Liver (tissue), 9 donors: Measurements from ENCODE around the gene ACADM. TPM values are rescaled to one million over a fixed set of nuclear protein-coding genes. Genes with fewer than 3 reads are reported as not detected.
"Not testable (repeated sequence)": the region's sequence is repeated elsewhere in the genome, so short reads cannot be mapped to it uniquely, and the experiment has no call there.

Source experiments
- DNase-seq: peaks from one replicate; pipeline ENCODE4 v3.0.0-alpha.2; 2017; ENCODE audit warnings: low spot score
- H3K27ac ChIP-seq, 2 donors: one replicate each; pipeline ENCODE4 v1.7.0; 2013; ENCODE audit warnings: inconsistent platforms in 2 of 2, low read length in 2 of 2, control low read depth in 1 of 2, low read depth in 1 of 2, mild to moderate bottlenecking in 1 of 2
- H3K27me3 ChIP-seq, 4 donors: one replicate each; pipeline versions ENCODE4 v1.6.1 to v1.7.0; 2013; ENCODE audit warnings: low read length in 3 of 4, inconsistent platforms in 1 of 4, mild to moderate bottlenecking in 1 of 4, moderate library complexity in 1 of 4; ENCODE audit not compliant: control insufficient read depth in 4 of 4, insufficient read depth in 4 of 4
- H3K36me3 ChIP-seq, 4 donors: one replicate each; pipeline versions ENCODE4 v1.6.1 to v1.7.0; 2013; ENCODE audit warnings: low read length in 3 of 4, mild to moderate bottlenecking in 3 of 4, low read depth in 1 of 4, moderate library complexity in 1 of 4; ENCODE audit not compliant: control insufficient read depth in 4 of 4, insufficient read depth in 3 of 4
- H3K4me1 ChIP-seq, 4 donors: one replicate each; pipeline versions ENCODE4 v1.6.1 to v1.7.0; 2013; ENCODE audit warnings: low read length in 3 of 4, mild to moderate bottlenecking in 3 of 4, moderate library complexity in 1 of 4; ENCODE audit not compliant: control insufficient read depth in 4 of 4, insufficient read depth in 4 of 4
- H3K4me3 ChIP-seq, 3 donors: one replicate each; pipeline versions ENCODE4 v1.6.1 to v1.7.0; 2013; ENCODE audit warnings: low read length in 3 of 3, control low read depth in 1 of 3, low read depth in 1 of 3, mild to moderate bottlenecking in 1 of 3
- H3K9ac ChIP-seq, 2 donors: one replicate each; pipeline ENCODE4 v1.7.0; 2013; ENCODE audit warnings: low read length in 2 of 2, mild to moderate bottlenecking in 2 of 2, moderate library complexity in 2 of 2, control low read depth in 1 of 2, low read depth in 1 of 2
- H3K9me3 ChIP-seq, 4 donors: one replicate each; pipeline versions ENCODE4 v1.6.1 to v1.7.0; 2013; ENCODE audit warnings: low read length in 3 of 4; ENCODE audit not compliant: control insufficient read depth in 4 of 4
- CTCF ChIP-seq: fragments of 150-350 bp; IDR thresholded peaks from 2 replicates; pipeline ENCODE4 v1.5.1; 2017; ENCODE audit warnings: improper control_type of control experiment, low read depth, low read length; ENCODE audit not compliant: missing input control
- EGR1 ChIP-seq, 2 donors: IDR thresholded peaks; 2 replicates each; pipeline ENCODE4 v1.6.1; 2016 to 2018; ENCODE audit warnings: antibody characterized with exemption in 2 of 2, low read depth in 2 of 2
- FOXA1 ChIP-seq: IDR thresholded peaks from 2 replicates; pipeline ENCODE4 v1.6.1; 2016; ENCODE audit warnings: antibody characterized with exemption
- FOXA2 ChIP-seq: IDR thresholded peaks from 2 replicates; pipeline ENCODE4 v1.6.1; 2016; ENCODE audit warnings: antibody characterized with exemption
- GABPA ChIP-seq, 2 donors: IDR thresholded peaks in 1 of 2; conservative IDR thresholded peaks in 1 of 2; 2 replicates each; pipeline ENCODE4 v1.6.1; 2016; ENCODE audit warnings: antibody characterized with exemption in 2 of 2, mild to moderate bottlenecking in 1 of 2, moderate library complexity in 1 of 2
- HNF4A ChIP-seq, 2 donors: conservative IDR thresholded peaks; 2 replicates each; pipeline ENCODE4 v1.6.1; 2016; ENCODE audit warnings: antibody characterized with exemption in 2 of 2, mild to moderate bottlenecking in 2 of 2
- JUND ChIP-seq, 2 donors: IDR thresholded peaks; 2 replicates each; pipeline ENCODE4 v1.6.1; 2016; ENCODE audit warnings: antibody characterized with exemption in 2 of 2
- MAX ChIP-seq: IDR thresholded peaks from 2 replicates; pipeline ENCODE4 v1.6.1; 2016; ENCODE audit warnings: antibody characterized with exemption
- NR2F2 ChIP-seq: IDR thresholded peaks from 2 replicates; pipeline ENCODE4 v1.6.1; 2016; ENCODE audit warnings: antibody characterized with exemption
- RAD21 ChIP-seq, 2 donors: IDR thresholded peaks; 2 replicates each; pipeline ENCODE4 v1.6.1; 2016; ENCODE audit warnings: antibody characterized with exemption in 2 of 2, mild to moderate bottlenecking in 2 of 2
- REST ChIP-seq: IDR thresholded peaks from 2 replicates; pipeline ENCODE4 v1.6.1; 2016; ENCODE audit warnings: antibody characterized with exemption, mild to moderate bottlenecking
- RXRA ChIP-seq, 2 donors: IDR thresholded peaks; 2 replicates each; pipeline ENCODE4 v1.6.1; 2017 to 2018; ENCODE audit warnings: antibody characterized with exemption in 2 of 2, mild to moderate bottlenecking in 1 of 2
- SP1 ChIP-seq: IDR thresholded peaks from 2 replicates; pipeline ENCODE4 v1.6.1; 2018; ENCODE audit warnings: antibody characterized with exemption, mild to moderate bottlenecking
- TAF1 ChIP-seq: conservative IDR thresholded peaks from 2 replicates; pipeline ENCODE4 v1.6.1; 2016; ENCODE audit warnings: antibody characterized with exemption, mild to moderate bottlenecking
- YY1 ChIP-seq: IDR thresholded peaks from 2 replicates; pipeline ENCODE4 v1.6.1; 2016; ENCODE audit warnings: antibody characterized with exemption, mild to moderate bottlenecking
- WGBS: extraction: QIAGEN DNeasy Blood & Tissue Kit; methylation state at CpG from one replicate; pipeline ENCODE4 v1.1.7; 2013; 5-methylcytosine and 5-hydroxymethylcytosine counted together
- polyA plus RNA-seq, 2 donors: library from polyadenylated mRNA; stranded (reverse) in 1 of 2; unstranded in 1 of 2; fragments of 200-250 nt in 1 of 2; fragments of >200 nt in 1 of 2; fragmentation: Nextera tagmentation in 1 of 2; extraction: Ambion mirVana in 1 of 2; gene quantifications; one replicate each; pipeline versions ENCODE4 v1.2.1 to v1.2.3, GENCODE V29; 2013 to 2015
- total RNA-seq, 2 donors: library from RNA; depleted of rRNA; stranded (reverse); fragments of >200 nt; gene quantifications; one replicate each; pipeline ENCODE4 v1.2.3, GENCODE V29; 2014
- donor health status: healthy.
- donor health status: healthy.
- donor health status: healthy.
- donor health status: healthy.
- donor health status: healthy.

ACADM gene
- total and polyA plus RNA-seq, 4 donors = 68.3 to 175 (median 149) TPM

- 90% methylated on average over 4 of the region's 4 CpGs for WGBS
- no peak overlapping the region for H3K4me3 ChIP-seq
- no peak for DNase-seq
- H3K27ac ChIP-seq = no peak overlapping the region
- TF ChIP-seq EGR1 (IDR thresholded peaks at IDR 0.05; ENCODE audit: low read depth in 2 of 2) (no peak), FOXA2 (no peak), TAF1 (no peak), HNF4A (conservative IDR thresholded peaks at IDR 0.05) (no peak), RAD21 (IDR thresholded peaks at IDR 0.05) (no peak), NR2F2 (no peak), RXRA (IDR thresholded peaks at IDR 0.05) (no peak), REST (no peak)
- no peaks in the 10 kb centered on the region for H3K27me3 ChIP-seq
- no peaks in the 10 kb centered on the region for H3K4me1 ChIP-seq
- no peak overlapping the region for H3K9ac ChIP-seq
- peaks cover 10 to 55% (median 38%) of the 10 kb centered on the region in 4 donors for H3K36me3 ChIP-seq
- no peaks in the 10 kb centered on the region for H3K9me3 ChIP-seq
These were observed 20.8 kb downstream of the ACADM start for GRCh38 chr1:75745276-75745675.

- H3K9me3 ChIP-seq, H3K27me3 ChIP-seq, H3K4me1 ChIP-seq, H3K4me3 ChIP-seq, DNase-seq, H3K27ac ChIP-seq, H3K9ac ChIP-seq: not testable (repeated sequence)
- peaks cover 0 to 27% (median 19%) of the 10 kb centered on the region in 4 donors for H3K36me3 ChIP-seq
These were observed 32.7 kb downstream of the ACADM start for GRCh38 chr1:75757210-75757609.

- not testable (repeated sequence) for DNase-seq, H3K4me1 ChIP-seq, H3K9me3 ChIP-seq, H3K4me3 ChIP-seq, H3K27ac ChIP-seq, H3K27me3 ChIP-seq, H3K9ac ChIP-seq
- 89% methylated on average over 4 of the region's 4 CpGs for WGBS
- H3K36me3 ChIP-seq = peaks cover 0 to 19% (median 15%) of the 10 kb centered on the region in 4 donors
These were observed 34.0 kb downstream of the ACADM start for GRCh38 chr1:75758543-75758942.

GRCh38 chr1:75764057-75764655 lies 39.6 kb downstream of the ACADM start:
- WGBS = 79% methylated on average over 1 of the region's 1 CpG
- Histone ChIP-seq H3K9ac (no peak overlapping the region), H3K27ac (no peak overlapping the region), H3K4me1 (no peaks in the 10 kb centered on the region), H3K4me3 (no peak overlapping the region), H3K27me3 (no peaks in the 10 kb centered on the region), H3K36me3 (peaks cover 0 to 6% (median 3%) of the 10 kb centered on the region in 4 donors), H3K9me3 (no peaks in the 10 kb centered on the region)
- no peak for DNase-seq
- no peak for TF ChIP-seq EGR1 (IDR thresholded peaks at IDR 0.05; ENCODE audit: low read depth in 2 of 2)
- TF ChIP-seq FOXA1 = no peak
- TF ChIP-seq JUND (IDR thresholded peaks at IDR 0.05) = no peak
- no peak for TF ChIP-seq CTCF
- TF ChIP-seq GABPA (IDR thresholded peaks at IDR 0.05 in 1 of 2, conservative IDR thresholded peaks at IDR 0.05 in 1 of 2) = no peak
- TF ChIP-seq FOXA2 = no peak
- TF ChIP-seq HNF4A (conservative IDR thresholded peaks at IDR 0.05) = no peak
- TF ChIP-seq YY1 = no peak
- TF ChIP-seq RAD21 (IDR thresholded peaks at IDR 0.05) = no peak
- no peak for TF ChIP-seq MAX
- no peak for TF ChIP-seq SP1
- no peak for TF ChIP-seq NR2F2
